Upper lobe of right lung (tissue), 1 donor: ENCODE measurements around the gene MMP27. TPM values are rescaled to one million over a fixed set of nuclear protein-coding genes. Genes with fewer than 3 reads are reported as not detected.
"Not testable (repeated sequence)": the region's sequence is repeated elsewhere in the genome, so short reads cannot be mapped to it uniquely, and the experiment has no call there.

Source experiments
- ATAC-seq: fragments of 200-7000 bp; cut with Tn5 transposase; one replicate; pipeline ENCODE4 v1.9.1; 2020; ENCODE audit warnings: mild to moderate bottlenecking, moderate library complexity
- DNase-seq: peaks from one replicate; pipeline ENCODE4 v3.0.0-alpha.2; 2020
- H3K27ac ChIP-seq: fragments of 200-600 bp; one replicate; pipeline ENCODE4 v1.8.0; 2022
- H3K27me3 ChIP-seq: fragments of 200-600 bp; one replicate; pipeline ENCODE4 v1.8.0; 2022; ENCODE audit warnings: mild to moderate bottlenecking
- H3K36me3 ChIP-seq: fragments of 200-600 bp; one replicate; pipeline ENCODE4 v1.8.0; 2022
- H3K4me1 ChIP-seq: fragments of 200-600 bp; one replicate; pipeline ENCODE4 v1.8.0; 2022
- H3K4me3 ChIP-seq: fragments of 200-600 bp; one replicate; pipeline ENCODE4 v1.8.0; 2022; ENCODE audit warnings: mild to moderate bottlenecking
- H3K9me3 ChIP-seq: fragments of 200-600 bp; one replicate; pipeline ENCODE4 v1.8.0; 2022
- CTCF ChIP-seq: fragments of 200-600 bp; IDR thresholded peaks from one replicate; pipeline ENCODE4 v1.8.0; 2022; ENCODE audit warnings: antibody characterized with exemption
- intact Hi-C: fragments of 100-400 bp; cut with DNase I; formaldehyde crosslinking; loops from one replicate; pipeline ENCODE4 v1.11.0; 2022
- long read RNA-seq: library from polyadenylated mRNA; unstranded; transcript quantifications from one replicate; pipeline ENCODE4 v2.0.0, GENCODE V29; 2021
- total RNA-seq: library from RNA; stranded (reverse); fragmentation: NEBNext Ultra II Directional; extraction: Animal tissue kit (Norgen Biotek cat#: 25700); gene quantifications from one replicate; pipeline ENCODE4 v1.2.1, GENCODE V29; 2021
- donor health status: DM: no; HTN: yes; CAD: no; lungs with severe emphysema.

MMP27 gene, protein sequence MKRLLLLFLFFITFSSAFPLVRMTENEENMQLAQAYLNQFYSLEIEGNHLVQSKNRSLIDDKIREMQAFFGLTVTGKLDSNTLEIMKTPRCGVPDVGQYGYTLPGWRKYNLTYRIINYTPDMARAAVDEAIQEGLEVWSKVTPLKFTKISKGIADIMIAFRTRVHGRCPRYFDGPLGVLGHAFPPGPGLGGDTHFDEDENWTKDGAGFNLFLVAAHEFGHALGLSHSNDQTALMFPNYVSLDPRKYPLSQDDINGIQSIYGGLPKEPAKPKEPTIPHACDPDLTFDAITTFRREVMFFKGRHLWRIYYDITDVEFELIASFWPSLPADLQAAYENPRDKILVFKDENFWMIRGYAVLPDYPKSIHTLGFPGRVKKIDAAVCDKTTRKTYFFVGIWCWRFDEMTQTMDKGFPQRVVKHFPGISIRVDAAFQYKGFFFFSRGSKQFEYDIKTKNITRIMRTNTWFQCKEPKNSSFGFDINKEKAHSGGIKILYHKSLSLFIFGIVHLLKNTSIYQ
- total RNA-seq, result not detected
- long read RNA-seq, result 0 reads

- ATAC-seq, result no peak
These were observed at the start of gene MMP27 for GRCh38 chr11:102705626-102706025. Gene MMP27, minus strand, starts transcription at chr11:102705769. Its CDS starts 55 bp downstream, at chr11:102705714.

DNA sequence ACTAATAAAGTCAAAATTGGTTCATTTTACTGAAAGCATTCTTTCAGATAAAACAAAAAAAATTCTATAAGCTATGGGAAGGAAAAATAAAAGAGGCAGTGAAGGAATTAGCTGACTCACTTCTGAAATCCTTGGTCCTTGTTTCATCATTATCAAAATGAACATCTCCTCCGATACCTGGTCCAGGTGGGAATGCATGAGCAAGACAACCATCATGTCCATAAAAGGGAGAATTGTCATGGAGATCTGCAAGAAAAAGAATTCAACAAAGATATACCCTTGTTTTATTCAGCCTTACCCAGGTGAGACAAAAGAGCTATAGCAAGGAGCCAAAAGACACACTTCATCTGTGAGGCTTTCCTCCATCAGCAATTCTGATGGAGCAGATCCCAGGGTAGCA lies 47.7 kb upstream of the MMP27 start:
- ATAC-seq, result no peak
- TF ChIP-seq CTCF, result no peak
- Histone ChIP-seq H3K27me3 (no peaks in the 10 kb centered on the region), H3K4me1 (no peaks in the 10 kb centered on the region), H3K9me3 (no peaks in the 10 kb centered on the region), H3K27ac (no peak overlapping the region), H3K4me3 (no peak overlapping the region), H3K36me3 (no peaks in the 10 kb centered on the region)
- intact Hi-C loops, result no loop called here
- no peak for DNase-seq

More at GRCh38 chr11:102705626-102706025, at the start of gene MMP27:
- intact Hi-C loops, result no loop called here
- H3K27ac ChIP-seq, result no peak within 1 kb of the TSS
- no peak for TF ChIP-seq CTCF
- no peaks in the 10 kb centered on the region for H3K4me1 ChIP-seq
- no peak within 1 kb of the TSS for H3K4me3 ChIP-seq
- H3K9me3 ChIP-seq, result no peaks in the 10 kb centered on the region
- H3K36me3 ChIP-seq, result no peaks in the 10 kb centered on the region
- no peak for DNase-seq
- H3K27me3 ChIP-seq, result no peaks in the 10 kb centered on the region

GRCh38 chr11:102751673-102752072 lies 46.1 kb upstream of the MMP27 start:
- intact Hi-C loops, result no loop called here
- DNase-seq, result no peak
- no peak for TF ChIP-seq CTCF
- Histone ChIP-seq H3K4me1 (no peaks in the 10 kb centered on the region), H3K4me3 (no peak overlapping the region), H3K27ac (no peak overlapping the region), H3K27me3 (no peaks in the 10 kb centered on the region), H3K36me3 (no peaks in the 10 kb centered on the region), H3K9me3 (no peaks in the 10 kb centered on the region)
- no peak for ATAC-seq

DNA sequence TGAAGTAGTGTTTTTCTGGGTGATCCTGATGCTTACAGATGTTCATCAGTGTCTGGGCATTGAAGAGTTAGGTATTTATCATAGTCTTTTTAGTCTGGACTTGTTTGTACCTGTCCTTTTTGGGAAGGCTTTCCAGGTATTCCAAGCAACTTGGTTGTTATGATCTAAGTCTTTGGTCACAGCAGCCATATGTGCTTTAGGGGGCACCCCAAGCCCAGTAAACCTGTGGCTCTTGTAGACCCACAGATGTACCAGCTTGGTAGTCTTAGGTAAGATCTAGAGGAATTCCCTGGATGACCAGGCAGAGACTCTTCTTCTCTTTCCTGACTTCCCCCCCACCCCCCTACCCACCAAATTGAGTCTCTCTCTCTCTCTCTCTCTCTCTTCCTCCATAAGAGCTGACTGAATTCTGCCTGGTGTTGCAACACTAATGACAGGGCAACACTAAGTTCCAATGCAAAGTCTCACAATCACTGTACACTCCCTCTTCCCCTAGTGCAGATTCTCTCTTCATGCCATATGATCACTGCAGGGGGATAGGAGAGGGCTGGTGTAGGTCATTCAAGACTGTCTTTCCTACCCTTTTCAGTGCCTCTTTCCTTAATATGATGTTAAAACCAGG lies 43.6 kb upstream of the MMP27 start:
- no peak for TF ChIP-seq CTCF
- intact Hi-C loops, result no loop called here
- ATAC-seq (peak; percentile 13), DNase-seq (no peak)
- H3K9me3 ChIP-seq, result no peaks in the 10 kb centered on the region
- H3K27ac ChIP-seq, result no peak overlapping the region
- H3K4me1 ChIP-seq, result no peaks in the 10 kb centered on the region
- no peaks in the 10 kb centered on the region for H3K27me3 ChIP-seq
- H3K36me3 ChIP-seq, result no peaks in the 10 kb centered on the region
- H3K4me3 ChIP-seq, result no peak overlapping the region

GRCh38 chr11:102746746-102747578 lies 41.4 kb upstream of the MMP27 start:
- H3K4me1 ChIP-seq, H3K27ac ChIP-seq, intact Hi-C loops, H3K36me3 ChIP-seq, DNase-seq, H3K4me3 ChIP-seq, H3K27me3 ChIP-seq, ATAC-seq, H3K9me3 ChIP-seq: not testable (repeated sequence)
